Panc1 (cell line): ENCODE results near the gene PSRC1.

Experiments
- POLR2AphosphoS5 ChIP-seq: IDR thresholded peaks from 2 replicates; pipeline ENCODE4 v1.6.1; 2012; ENCODE audit warnings: mild to moderate bottlenecking, low read depth, low read length, moderate library complexity
- SIN3A ChIP-seq: IDR thresholded peaks from 2 replicates; pipeline ENCODE4 v1.6.1; 2012; ENCODE audit warnings: low read depth, mild to moderate bottlenecking, low read length, moderate library complexity, borderline replicate concordance; ENCODE audit not compliant: insufficient read depth
- TF ChIP-seq, protein P1 (sequence below): fragments of 450-650 bp; IDR thresholded peaks from 2 replicates; pipeline ENCODE4 v1.5.1; 2017; ENCODE audit warnings: mild to moderate bottlenecking
- TF ChIP-seq, protein P2 (sequence below), 2 experiments: IDR thresholded peaks; 2 replicates each; pipeline ENCODE4 v1.6.1; 2011 to 2012; ENCODE audit warnings: low read depth in 2 of 2, control low read depth in 1 of 2, low read length in 1 of 2, mild to moderate bottlenecking in 1 of 2, moderate library complexity in 1 of 2; ENCODE audit not compliant: insufficient read depth in 1 of 2

DNA sequence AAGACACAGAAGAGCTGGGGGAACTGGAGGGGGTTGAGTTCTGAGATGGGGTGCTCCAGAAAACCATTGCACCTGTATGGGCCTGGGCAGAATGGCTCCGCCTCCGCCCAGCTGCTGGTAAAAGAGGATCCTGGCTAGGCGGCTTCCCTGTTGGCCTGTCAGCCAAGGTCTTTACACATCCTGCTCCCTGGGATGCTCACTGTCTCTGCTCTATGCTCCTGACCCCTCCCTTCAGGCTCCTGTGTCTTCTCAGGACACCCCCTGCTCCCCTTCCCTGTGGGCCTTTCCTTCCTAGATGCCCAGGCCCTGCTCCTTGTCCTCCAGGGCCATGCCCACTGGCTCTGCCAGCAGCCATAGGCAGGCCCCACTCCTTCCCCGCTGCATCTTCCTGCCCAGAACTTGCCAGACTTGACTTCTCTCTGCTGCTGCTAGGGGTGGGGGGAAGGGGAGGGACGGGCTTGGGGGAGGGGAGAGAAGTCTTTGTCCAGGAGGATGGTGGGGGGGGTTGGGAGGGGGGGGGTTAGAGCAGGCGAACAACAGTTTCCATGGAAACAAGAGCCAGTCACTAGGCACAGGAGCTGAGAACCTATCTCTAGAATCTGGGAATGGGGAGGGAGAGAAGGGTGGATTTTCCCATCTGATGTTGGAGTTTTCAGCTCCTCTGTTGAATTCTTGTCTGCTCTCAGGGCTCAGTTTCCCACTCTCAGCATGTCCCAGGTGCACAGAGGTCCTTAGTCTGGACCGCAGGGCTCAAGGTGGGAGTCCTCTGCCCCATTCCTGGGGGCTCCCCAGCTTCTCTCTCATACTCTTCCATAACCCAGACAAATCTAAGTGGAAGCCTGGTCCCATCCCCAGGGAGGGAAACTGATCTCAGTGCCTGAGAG, 23.0 kb downstream of the PSRC1 start:
- TF ChIP-seq, protein P1, sequence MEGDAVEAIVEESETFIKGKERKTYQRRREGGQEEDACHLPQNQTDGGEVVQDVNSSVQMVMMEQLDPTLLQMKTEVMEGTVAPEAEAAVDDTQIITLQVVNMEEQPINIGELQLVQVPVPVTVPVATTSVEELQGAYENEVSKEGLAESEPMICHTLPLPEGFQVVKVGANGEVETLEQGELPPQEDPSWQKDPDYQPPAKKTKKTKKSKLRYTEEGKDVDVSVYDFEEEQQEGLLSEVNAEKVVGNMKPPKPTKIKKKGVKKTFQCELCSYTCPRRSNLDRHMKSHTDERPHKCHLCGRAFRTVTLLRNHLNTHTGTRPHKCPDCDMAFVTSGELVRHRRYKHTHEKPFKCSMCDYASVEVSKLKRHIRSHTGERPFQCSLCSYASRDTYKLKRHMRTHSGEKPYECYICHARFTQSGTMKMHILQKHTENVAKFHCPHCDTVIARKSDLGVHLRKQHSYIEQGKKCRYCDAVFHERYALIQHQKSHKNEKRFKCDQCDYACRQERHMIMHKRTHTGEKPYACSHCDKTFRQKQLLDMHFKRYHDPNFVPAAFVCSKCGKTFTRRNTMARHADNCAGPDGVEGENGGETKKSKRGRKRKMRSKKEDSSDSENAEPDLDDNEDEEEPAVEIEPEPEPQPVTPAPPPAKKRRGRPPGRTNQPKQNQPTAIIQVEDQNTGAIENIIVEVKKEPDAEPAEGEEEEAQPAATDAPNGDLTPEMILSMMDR, result no peak
- TF ChIP-seq, protein P2, sequence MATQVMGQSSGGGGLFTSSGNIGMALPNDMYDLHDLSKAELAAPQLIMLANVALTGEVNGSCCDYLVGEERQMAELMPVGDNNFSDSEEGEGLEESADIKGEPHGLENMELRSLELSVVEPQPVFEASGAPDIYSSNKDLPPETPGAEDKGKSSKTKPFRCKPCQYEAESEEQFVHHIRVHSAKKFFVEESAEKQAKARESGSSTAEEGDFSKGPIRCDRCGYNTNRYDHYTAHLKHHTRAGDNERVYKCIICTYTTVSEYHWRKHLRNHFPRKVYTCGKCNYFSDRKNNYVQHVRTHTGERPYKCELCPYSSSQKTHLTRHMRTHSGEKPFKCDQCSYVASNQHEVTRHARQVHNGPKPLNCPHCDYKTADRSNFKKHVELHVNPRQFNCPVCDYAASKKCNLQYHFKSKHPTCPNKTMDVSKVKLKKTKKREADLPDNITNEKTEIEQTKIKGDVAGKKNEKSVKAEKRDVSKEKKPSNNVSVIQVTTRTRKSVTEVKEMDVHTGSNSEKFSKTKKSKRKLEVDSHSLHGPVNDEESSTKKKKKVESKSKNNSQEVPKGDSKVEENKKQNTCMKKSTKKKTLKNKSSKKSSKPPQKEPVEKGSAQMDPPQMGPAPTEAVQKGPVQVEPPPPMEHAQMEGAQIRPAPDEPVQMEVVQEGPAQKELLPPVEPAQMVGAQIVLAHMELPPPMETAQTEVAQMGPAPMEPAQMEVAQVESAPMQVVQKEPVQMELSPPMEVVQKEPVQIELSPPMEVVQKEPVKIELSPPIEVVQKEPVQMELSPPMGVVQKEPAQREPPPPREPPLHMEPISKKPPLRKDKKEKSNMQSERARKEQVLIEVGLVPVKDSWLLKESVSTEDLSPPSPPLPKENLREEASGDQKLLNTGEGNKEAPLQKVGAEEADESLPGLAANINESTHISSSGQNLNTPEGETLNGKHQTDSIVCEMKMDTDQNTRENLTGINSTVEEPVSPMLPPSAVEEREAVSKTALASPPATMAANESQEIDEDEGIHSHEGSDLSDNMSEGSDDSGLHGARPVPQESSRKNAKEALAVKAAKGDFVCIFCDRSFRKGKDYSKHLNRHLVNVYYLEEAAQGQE (IDR thresholded peaks at IDR 0.05; ENCODE audit: insufficient read depth in 1 of 2, low read depth in 2 of 2, low read length in 1 of 2), result no peak
- TF ChIP-seq SIN3A (no peak), POLR2AphosphoS5 (no peak)
